GM19467 (cell line): ENCODE measurements around the gene FSCN2.
A peak's percentile ranks its signal among the peaks of the same experiment; 100 is the strongest.

Experiments
- ATAC-seq: cut with Tn5 transposase; IDR thresholded peaks from one replicate; pipeline ENCODE4 v1.9.1; 2021; ENCODE audit warnings: mild to moderate bottlenecking, moderate library complexity; ENCODE audit not compliant: unreplicated experiment

Gene FSCN2

DNA sequence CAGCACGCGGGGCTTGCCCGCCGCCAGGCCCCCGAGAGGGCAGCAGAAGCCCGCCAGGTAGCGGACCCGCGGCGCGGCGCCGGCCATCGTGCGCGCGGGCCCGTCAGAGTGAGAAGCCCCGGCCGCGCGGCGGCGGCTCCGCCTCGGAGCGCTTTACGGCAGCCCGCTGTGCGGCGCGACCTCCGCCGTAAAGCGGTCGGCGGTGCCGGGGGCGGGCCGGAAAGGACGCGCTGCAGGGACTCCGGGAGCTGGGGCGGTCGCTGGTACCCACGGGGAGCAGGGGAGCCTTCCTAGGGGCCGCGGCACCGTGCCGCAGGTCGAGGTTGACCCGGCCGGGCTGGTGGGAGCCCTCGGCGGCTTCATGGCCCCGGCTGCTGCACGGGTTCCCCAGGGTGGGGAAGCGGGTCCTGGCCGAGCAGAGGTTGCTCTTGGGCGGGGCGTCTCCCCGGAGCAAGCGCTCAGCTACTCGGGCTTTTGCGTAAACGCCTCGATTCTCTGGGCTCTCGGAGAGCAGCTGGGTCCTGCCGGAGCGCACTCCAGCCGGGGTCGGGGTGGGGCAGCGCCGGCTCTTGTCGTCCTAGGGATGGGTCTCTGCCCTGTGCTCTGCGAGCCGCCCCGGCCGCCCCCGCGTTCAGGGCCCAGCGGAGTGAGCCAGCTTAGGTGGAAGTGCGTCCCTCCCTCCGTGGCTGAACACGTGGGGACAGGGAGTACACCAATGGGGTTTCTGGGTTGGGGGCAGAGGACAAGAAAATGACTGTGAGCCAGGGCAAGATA, 24.3 kb downstream of the FSCN2 start, which contains the start of gene FAAP100:
FAAP100 (minus strand) TSS at position 110 of the 774 bp plus-strand sequence; CDS start at position 87, 23 bp downstream.
- ATAC-seq = peak; percentile 44

DNA sequence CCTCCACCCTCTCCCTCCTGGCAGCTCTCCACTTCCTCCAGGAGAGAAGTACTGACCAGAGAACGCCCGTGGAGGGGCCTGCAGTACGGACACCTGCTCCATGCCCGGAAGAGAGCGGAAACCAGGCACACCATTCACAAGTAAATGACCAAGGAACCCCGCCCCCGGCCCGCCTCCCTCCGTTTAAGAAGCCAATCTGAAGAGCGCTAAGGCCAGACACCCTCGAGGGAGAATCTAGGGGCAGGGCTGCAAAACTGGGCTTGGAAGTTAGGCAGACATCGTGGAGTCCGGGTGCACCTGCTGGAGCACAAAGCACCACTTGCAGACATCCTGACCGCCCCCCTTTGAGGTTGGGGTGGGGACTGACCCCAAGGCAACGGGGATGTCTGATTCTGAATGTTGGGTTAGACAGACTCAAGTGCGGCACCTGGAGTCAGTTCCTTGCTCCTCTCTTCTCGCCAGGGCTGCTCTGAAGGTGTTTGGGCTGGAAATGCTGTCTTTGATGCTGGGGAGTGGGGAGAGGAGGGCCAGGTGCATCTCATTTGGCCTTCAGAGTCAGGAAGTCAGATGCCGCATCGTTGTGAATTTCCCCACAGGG, 24.9 kb downstream of the FSCN2 start:
- peak; percentile 30 for ATAC-seq

DNA sequence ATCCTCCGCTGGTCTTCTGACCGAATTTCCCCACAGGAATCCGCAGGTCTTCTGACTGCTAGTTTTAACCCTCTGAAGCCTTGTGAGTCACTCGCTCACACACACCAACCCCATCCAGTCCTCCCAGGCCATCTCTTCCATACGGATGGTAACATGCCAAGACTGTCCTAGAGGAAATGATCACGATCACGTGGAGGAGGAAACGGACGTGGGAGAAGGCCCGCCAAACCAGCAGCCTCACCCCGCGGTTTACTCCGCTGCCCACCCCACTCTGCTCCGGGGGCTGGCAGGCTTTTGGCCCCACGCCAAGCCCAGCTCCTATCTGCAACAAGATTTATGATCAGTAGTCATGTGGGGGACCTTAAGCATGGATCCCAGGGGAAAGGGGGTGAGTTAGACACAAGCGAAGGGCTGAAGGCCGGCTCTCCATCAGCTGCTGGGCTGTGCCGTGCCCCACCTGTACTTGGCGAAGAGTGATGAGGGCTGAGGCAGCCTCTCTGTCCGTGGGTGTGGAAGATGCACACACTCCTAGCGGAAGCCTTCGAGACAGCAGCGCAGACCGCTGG, 25.5 kb downstream of the FSCN2 start:
- ATAC-seq = no peak

DNA sequence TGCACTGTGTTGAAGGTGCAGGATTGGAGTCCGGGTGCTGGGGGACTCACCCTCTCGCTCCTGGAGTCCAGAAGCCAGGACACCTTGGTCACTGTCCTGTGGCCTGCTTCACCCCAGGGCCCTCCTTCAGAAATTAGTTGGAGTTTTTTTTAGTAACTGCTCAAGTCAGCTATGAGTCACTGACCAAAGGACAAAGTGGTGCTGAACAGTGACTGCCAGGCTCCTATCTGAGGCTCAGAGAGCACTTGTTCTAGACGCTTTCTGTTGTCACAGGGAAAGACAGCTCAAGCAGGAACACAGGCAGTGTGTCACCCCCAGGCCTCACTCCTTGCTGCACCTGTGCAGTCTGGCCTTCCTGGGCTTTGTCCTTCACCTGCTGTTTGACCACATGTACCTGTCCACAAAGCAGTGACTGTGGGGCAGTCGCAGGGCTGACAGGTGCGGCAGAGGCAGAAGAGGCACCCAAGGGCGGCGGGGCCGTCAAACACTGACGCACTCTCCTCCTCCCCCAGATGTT, 28.1 kb downstream of the FSCN2 start:
- no peak for ATAC-seq

DNA sequence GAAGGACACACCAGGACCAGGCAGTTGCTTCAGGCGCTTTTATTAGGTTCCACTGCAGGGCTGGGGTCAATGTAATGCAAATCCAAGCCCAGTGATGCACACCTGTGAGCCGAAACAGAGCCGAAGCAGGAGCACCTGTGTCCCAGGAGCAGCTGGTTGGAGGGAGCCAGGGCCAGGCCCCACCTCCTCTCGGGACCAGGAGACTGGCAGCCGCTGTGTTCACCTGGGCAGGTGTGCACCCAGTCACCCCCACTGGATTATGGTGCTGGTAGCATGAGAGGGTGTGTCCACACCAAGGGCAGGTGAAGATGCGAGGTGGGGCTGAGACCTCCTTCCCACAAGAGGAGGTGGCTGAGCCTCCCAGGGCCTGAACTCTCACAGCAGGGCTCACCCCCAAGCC, 28.7 kb downstream of the FSCN2 start:
- no peak for ATAC-seq

DNA sequence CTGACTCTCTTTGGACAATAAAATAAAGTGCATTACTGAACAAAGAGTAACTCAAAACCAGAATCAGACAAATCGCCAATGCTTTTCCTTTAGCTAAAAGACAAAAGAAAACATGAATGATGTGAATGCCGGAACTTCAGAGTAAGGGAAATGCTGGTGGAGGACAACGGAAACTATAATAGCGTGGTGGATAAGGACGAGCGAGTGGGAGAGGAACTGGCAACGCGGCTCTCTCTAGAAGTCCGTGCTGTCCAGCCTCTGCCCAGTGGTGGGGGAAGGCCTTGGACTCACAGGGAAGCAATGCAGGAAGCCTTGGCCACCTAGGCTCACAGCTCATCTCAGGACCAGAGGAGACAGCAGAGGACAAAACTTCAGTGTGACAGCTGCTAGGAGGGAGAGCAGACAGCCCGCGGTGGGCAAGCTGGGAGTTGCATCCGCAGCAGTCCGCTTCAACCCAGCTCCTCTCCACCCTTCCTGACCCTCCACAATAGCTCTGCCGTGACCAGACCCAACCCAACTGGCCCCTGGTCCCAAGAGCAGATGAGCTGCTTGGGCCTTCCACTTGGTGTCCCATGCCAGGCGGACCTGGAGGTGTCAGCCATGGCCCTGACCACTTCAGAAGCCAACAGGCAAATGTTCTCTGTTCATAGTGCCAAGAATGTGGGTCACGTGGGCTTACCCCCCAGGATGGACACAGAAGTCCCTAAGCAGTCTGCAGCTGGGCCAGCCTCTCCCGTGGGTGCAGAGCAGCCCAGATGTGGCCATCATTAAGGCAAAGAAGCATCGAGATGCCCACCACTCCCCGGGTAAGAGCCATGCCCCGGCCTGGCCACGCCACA, 29.3 kb downstream of the FSCN2 start:
- no peak for ATAC-seq

DNA sequence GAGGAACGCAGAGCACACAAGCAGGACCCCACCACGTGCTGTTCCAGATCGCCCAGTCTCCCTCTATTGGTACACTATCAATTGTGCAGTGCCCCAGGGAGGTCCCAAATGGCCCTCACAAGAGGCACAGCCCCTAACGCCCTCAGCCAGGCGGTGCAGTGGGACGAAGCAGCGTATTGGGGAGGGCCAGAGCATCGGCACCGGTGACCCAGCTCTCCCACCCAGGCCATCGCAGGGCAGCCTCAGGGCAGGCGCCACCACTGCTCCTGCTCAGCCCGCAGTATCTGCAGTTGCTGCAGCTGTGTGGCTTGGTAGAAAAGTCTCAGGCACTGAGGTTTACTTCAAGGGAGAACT, 29.9 kb downstream of the FSCN2 start:
- ATAC-seq = no peak

DNA sequence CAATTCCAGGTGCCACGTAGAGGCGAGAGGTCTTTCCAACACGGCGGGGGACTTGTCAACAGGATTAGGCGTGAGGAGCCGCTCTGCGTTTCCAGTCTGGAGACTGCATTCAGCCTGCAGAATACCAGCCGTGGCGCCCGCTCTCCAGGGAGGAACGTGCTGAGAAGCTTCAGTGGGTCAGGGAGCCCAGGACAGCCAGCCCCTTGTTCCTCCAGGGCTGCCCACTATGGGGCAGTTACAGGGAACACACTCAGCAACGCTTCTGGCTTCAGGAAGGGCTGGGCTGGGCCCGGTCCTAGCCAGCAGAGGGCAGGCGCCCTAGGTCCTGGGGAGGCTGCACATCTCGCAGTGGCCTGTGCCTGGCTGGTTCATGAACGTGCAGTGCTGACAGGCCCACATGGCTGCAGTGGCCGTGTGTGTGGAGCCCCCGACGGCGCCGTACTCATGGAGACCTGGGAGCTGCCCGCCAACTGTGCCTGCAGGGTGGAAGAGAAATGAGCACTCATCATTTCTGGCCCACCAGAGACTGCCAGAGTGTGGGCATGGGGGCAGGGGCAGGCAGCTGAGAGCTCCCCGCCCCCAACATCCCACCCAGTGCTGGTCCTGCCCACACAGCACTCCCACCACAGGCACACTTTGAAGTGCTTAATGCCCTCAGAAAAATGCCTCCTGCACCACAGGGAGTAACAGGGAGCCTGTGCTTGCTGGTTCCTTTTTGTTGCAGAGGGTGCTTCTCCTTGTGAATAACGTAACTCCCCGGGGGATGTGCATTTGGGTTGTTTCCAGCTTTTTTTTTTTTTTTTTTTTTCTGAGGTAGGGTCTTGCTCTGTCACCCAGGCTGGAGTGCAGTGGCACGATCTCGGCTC, 31.0 kb downstream of the FSCN2 start:
- ATAC-seq = no peak

DNA sequence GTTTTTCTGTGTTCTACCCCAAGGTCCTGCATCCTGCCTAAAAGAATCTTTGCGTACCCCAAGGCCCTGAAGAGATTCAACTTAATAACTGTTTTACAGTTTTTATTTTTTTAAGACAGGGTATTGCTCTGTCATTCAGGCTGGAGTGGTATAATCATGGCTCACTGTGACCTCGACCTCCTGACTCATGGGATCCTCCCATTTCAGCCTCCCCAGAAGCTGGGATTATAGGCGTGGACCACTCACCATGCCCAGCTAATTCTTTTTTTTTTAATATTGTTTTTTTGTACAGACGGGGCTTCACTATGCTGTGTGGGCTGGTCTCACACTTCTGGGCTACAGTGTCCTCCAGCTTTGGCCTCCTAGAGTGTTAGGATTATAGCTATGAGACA, 33.3 kb downstream of the FSCN2 start:
- ATAC-seq = no peak

DNA sequence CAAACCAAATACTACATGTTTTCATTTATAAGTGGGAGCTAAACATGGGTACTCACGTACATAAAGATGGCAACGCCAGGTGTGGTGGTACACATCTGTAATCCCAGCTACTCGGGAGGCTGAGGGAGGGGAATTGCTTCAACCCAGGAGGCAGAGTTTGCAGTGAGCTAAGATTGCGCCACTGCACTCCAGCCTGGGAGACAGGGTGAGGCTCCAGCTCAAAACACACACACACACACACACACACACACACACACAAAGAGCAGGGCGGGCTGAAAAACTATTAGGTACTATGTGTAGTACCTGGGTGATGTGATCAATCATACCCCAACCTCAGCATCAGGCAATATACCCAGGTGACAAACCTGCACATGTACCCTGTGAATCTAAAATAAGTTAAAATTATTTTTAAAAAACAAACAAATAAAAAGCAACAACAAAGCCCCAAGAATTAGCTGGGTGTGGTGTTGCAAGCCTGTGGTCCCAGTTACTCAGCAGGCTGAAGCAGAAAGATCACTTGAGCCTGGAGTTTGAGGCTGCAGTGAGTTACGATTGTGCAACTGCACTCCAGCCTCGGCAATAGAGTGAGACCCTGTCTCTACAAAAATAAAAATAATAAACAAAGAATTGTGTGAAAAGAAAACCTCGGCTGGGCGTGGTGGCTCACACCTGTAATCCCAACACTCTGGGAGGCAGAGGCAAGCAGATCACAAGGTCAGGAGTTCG, 35.8 kb downstream of the FSCN2 start:
- ATAC-seq = no peak

DNA sequence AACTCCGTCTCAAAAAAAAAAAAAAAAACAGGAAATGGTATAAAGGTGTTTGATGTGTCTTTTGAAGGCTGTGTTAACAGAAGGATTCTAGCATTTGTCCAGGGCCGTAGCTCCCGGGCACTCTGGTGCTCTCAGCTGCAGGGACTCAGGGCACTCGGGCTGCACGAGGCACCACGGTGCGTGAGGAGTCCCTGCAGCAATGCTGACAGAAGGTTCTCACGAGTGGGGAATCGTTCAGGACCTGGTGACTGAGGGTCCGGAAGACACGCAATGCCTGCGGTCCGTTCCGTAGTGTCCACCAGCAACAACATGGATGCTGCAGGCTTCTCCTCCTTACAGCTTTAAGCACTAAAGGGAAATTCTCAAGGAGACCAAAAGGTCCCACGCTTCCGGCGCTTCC, 36.6 kb downstream of the FSCN2 start:
- ATAC-seq = no peak

DNA sequence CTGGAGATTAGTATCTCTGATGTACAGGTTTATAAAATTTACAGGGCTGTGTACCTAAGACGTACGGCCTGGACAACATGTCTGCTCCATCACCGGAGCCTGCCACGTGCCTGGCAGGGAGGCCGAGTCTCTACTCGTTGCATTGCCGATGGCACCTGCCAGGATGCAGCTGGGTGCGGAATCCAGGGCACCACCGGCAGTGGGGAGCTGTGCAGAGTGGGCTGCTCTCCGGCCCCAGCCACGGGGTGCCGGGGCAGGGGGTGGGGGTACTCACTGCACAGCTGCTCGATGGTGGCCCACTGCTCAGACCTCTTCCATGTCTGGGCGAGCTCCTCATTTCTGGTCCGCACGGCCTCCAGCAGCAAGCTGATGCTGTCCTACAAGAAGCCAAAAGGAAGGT, 37.1 kb downstream of the FSCN2 start:
- no peak for ATAC-seq

DNA sequence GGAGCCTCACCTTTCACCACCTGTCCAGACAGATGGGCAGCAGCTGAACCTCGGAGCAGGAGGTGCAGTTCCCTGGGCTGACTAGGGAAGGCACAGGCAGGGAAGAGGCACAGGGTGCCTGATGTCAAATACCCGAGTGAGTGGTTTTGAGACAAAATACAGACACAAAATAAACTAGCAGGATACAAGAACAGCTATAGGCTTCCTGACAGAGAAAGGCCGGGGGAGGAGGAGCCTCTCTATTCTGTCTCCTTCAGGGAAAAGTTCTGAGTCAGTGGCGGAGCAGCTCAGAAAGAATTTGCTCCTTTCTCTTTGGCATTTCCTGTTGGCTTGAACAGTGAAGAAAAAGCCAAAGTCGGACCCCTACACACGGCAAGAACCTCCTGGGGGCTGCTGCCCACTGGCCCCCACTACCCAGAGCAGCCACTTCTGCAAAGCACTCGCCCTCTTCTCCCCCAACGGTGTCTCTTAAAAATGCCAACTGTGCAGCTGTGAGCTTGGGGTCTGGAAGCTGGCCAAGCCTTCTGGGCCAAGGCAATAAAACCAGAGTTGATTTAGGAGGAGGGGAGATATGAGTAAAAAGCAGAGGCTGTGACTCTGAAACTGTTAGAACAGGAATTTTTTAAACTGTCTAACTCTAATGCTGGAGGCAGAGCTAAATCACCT, 38.4 kb downstream of the FSCN2 start:
- ATAC-seq = no peak

DNA sequence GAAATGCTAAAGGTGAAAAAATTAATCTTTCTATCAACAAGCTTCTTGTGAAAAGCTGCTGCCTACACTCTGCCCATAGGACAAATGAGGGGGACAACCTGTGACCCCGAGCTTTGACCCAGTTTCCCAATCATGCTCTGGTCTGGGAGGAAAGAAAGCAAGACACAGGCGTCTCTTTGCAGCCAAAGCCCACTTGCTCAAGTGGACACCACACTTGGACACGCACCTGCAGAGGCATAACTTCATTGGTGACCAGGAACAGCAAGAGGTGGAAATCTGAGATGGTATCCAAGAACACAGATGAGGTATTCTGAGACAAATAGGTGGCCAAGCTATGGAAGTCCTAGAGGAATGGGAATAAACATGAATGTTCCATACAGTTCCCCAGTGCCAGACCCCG, 39.0 kb downstream of the FSCN2 start:
- ATAC-seq = no peak

DNA sequence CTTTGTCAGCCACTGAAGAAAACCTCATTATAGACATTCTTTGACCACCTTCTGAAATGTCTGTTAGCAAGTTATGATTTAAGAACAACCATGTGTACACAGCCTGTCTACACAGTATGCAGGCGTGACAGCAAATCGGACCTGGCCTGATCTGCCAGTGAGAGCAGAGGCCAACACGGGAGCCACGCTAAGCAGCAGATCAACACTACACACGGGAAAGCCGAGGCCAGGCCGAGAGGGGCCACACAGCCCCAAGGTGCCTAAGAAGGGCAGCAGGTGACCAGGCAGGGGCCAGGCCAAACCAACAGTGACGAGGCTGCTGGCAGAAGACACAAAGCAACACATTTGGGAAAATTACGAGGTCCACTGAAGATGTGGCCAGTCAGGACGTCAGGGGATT, 40.2 kb downstream of the FSCN2 start:
- ATAC-seq = no peak

DNA sequence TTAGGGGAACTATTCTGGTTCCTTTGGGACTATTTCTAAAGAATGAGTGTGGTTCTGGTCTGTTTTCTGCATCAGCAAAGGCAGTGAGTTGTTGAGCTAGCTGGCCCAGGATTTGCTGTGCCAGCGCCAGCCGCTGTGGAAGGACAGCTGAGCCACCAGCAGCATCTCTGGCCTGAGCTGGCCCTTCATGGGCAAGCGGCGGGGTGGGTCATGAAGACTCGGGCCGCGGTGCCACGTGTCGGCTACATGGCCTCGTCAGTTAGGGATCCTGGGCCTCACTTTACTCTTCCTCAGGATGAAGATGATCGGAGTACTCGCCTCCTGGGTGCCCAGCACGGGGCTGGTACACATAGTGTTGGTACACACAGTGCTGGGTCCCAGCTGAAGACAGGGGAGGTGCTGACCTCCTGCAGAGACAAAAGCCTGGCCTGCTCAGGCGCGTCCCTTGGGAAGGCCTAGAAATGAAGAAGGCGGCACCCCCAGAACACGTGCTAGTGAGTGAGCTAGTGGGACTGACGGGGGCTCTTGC, 41.9 kb downstream of the FSCN2 start:
- no peak for ATAC-seq

DNA sequence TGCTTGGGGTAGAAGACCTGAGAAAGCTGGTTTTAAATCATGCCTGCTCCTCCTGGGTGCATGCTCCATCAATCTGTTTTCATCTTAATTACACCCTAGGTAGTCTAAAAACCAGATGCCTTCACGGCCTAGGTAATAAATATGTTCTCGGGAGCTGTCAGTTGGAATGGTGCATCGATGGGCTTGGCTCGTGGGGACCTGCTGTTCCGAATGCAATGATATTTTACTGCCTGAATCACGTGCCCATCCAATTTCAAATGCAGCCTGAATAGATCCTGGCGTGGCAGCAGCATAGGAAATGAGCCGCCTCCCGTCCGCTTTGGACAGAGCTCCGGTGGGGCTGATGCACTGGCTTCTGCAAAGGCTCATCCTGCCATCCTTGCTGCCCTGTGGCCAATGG, 42.8 kb downstream of the FSCN2 start:
- ATAC-seq = no peak

DNA sequence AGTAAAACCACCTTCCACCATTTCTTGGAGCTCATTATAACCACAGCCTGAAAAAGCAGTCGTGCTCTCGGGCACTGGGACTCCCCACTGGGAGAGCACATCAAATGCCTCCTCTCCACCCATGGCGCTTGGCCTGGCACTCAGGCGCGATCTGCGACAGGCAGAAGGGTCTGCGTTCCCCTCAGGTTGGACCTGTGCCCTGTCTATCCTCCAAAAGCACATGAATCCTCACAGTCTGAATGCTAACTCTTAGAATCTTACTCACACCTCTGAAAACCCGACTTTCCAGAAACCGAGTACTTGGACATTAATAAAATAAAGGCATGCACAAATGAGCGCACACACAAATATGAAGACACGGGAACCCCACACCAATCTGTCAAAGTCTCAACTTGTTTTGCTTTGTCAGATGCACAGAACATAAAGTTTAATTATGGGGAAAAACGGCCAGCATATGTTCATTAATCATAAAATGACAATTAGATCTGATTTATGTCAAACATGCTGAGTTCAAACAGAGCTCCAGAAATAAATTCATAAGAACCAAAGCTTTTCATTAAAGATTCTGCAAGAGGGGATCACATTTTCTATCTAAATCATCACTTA, 44.5 kb downstream of the FSCN2 start:
- ATAC-seq = no peak
